HepG2 (cell line): Measurements from ENCODE around the gene BPI. TPM values are rescaled to one million over a fixed set of nuclear protein-coding genes. Genes with fewer than 3 reads are reported as not detected.

Source experiments
- ADNP ChIP-seq: sonication (generic); formaldehyde crosslinking; IDR thresholded peaks from 2 replicates; pipeline ENCODE4 v1.4.0; 2020; ENCODE audit warnings: missing genetic modification reagents
- ATM ChIP-seq: fragments of 450-650 bp; IDR thresholded peaks from 2 replicates; pipeline ENCODE4 v1.7.1; 2017; ENCODE audit warnings: mild to moderate bottlenecking, borderline replicate concordance
- JUN ChIP-seq: sonication (generic); formaldehyde crosslinking; IDR thresholded peaks from 2 replicates; pipeline ENCODE4 v1.4.0; 2020; ENCODE audit warnings: mild to moderate bottlenecking, missing genetic modification reagents
- MTA1 ChIP-seq: sonication (generic); formaldehyde crosslinking; IDR thresholded peaks from 2 replicates; pipeline ENCODE4 v1.4.0; 2020; ENCODE audit warnings: missing genetic modification reagents, mild to moderate bottlenecking, borderline replicate concordance
- RCOR2 ChIP-seq: IDR thresholded peaks from 2 replicates; pipeline ENCODE4 v1.6.1; 2016; ENCODE audit warnings: missing biosample characterization, missing genetic modification reagents
- SOX5 ChIP-seq: IDR thresholded peaks from 2 replicates; pipeline ENCODE4 v1.6.1; 2016; ENCODE audit warnings: borderline replicate concordance
- SSRP1 ChIP-seq: IDR thresholded peaks from 2 replicates; pipeline ENCODE4 v1.6.1; 2016; ENCODE audit warnings: control low read depth
- ZNF234 ChIP-seq: sonication (generic); formaldehyde crosslinking; conservative IDR thresholded peaks from 2 replicates; pipeline ENCODE4 v1.5.1; 2020; ENCODE audit warnings: mild to moderate bottlenecking, missing genetic modification reagents
- ZNF253 ChIP-seq: sonication (generic); formaldehyde crosslinking; IDR thresholded peaks from 2 replicates; pipeline ENCODE4 v1.8.0; 2022; ENCODE audit warnings: mild to moderate bottlenecking, missing genetic modification reagents, borderline replicate concordance
- ZNF263 ChIP-seq: sonication (generic); formaldehyde crosslinking; IDR thresholded peaks from 2 replicates; pipeline ENCODE4 v1.4.0; 2020; ENCODE audit warnings: missing genetic modification reagents
- ZNF317 ChIP-seq: sonication (generic); formaldehyde crosslinking; IDR thresholded peaks from 2 replicates; pipeline ENCODE4 v1.5.0; 2020; ENCODE audit warnings: mild to moderate bottlenecking, missing genetic modification reagents
- ZNF605 ChIP-seq: sonication (generic); formaldehyde crosslinking; IDR thresholded peaks from 2 replicates; pipeline ENCODE4 v1.8.0; 2022; ENCODE audit warnings: mild to moderate bottlenecking, missing genetic modification reagents
- ZNF747 ChIP-seq: sonication (generic); formaldehyde crosslinking; IDR thresholded peaks from 2 replicates; pipeline ENCODE4 v1.8.1; 2023; ENCODE audit warnings: missing genetic modification reagents, mild to moderate bottlenecking, borderline replicate concordance
- ZNF83 ChIP-seq: sonication (generic); formaldehyde crosslinking; IDR thresholded peaks from 2 replicates; pipeline ENCODE4 v1.4.0; 2020; ENCODE audit warnings: missing genetic modification reagents, mild to moderate bottlenecking, borderline replicate concordance
- ZNF883 ChIP-seq: sonication (generic); formaldehyde crosslinking; IDR thresholded peaks from 2 replicates; pipeline ENCODE4 v1.5.1; 2020; ENCODE audit warnings: mild to moderate bottlenecking, missing genetic modification reagents; ENCODE audit errors: not compliant biosample characterization
- polyA plus RNA-seq, 8 experiments: library from polyadenylated mRNA; depleted of rRNA in 3 of 8; stranded (reverse) in 7 of 8; unstranded in 1 of 8; fragments of >200 nt; fragmentation: Illumina TruSeq in 4 of 8; extraction: Trizol in 4 of 8; gene quantifications; 2 replicates each; pipeline versions ENCODE4 v1.2.1 to v1.2.3, GENCODE V29; 2011 to 2016; ENCODE audit warnings: low read depth in 4 of 8, missing spikeins in 1 of 8, mixed read lengths in 1 of 8; ENCODE audit not compliant: insufficient read depth in 1 of 8
- total RNA-seq, 5 experiments: library from RNA; depleted of rRNA; stranded (reverse); fragments of >200 nt; fragmentation: Illumina TruSeq; extraction: Trizol; gene quantifications; 2 replicates each; pipeline ENCODE4 v1.2.3, GENCODE V29; 2016; ENCODE audit warnings: low read depth in 1 of 5
- TF ChIP-seq, protein P1 (sequence below): sonication (generic); formaldehyde crosslinking; IDR thresholded peaks from 2 replicates; pipeline ENCODE4 v1.4.0; 2020; ENCODE audit warnings: mild to moderate bottlenecking, missing genetic modification reagents
- TF ChIP-seq, protein P2 (sequence below): sonication (generic); IDR thresholded peaks from 2 replicates; pipeline ENCODE4 v1.6.1; 2016; ENCODE audit warnings: low read depth, borderline replicate concordance
- TF ChIP-seq, protein P3 (sequence below): sonication (generic); formaldehyde crosslinking; IDR thresholded peaks from 2 replicates; pipeline ENCODE4 v1.4.0; 2020; ENCODE audit warnings: mild to moderate bottlenecking, low read depth, missing genetic modification reagents
- TF ChIP-seq, protein P4 (sequence below): sonication (generic); formaldehyde crosslinking; IDR thresholded peaks from 2 replicates; pipeline ENCODE4 v1.5.1; 2020; ENCODE audit warnings: missing genetic modification reagents, mild to moderate bottlenecking, borderline replicate concordance
- TF ChIP-seq, protein P5 (sequence below): sonication (generic); formaldehyde crosslinking; IDR thresholded peaks from 2 replicates; pipeline ENCODE4 v1.4.0; 2020; ENCODE audit warnings: mild to moderate bottlenecking, missing genetic modification reagents
- TF ChIP-seq, protein P6 (sequence below): sonication (generic); formaldehyde crosslinking; IDR thresholded peaks from 2 replicates; pipeline ENCODE4 v1.8.0; 2022; ENCODE audit warnings: mild to moderate bottlenecking, missing genetic modification reagents, borderline replicate concordance

Gene BPI
- total and polyA plus RNA-seq, 2 of the 13 experiments (the other 11 are each of a cell fraction or from before 2014, with no cell fraction given), result not detected

DNA sequence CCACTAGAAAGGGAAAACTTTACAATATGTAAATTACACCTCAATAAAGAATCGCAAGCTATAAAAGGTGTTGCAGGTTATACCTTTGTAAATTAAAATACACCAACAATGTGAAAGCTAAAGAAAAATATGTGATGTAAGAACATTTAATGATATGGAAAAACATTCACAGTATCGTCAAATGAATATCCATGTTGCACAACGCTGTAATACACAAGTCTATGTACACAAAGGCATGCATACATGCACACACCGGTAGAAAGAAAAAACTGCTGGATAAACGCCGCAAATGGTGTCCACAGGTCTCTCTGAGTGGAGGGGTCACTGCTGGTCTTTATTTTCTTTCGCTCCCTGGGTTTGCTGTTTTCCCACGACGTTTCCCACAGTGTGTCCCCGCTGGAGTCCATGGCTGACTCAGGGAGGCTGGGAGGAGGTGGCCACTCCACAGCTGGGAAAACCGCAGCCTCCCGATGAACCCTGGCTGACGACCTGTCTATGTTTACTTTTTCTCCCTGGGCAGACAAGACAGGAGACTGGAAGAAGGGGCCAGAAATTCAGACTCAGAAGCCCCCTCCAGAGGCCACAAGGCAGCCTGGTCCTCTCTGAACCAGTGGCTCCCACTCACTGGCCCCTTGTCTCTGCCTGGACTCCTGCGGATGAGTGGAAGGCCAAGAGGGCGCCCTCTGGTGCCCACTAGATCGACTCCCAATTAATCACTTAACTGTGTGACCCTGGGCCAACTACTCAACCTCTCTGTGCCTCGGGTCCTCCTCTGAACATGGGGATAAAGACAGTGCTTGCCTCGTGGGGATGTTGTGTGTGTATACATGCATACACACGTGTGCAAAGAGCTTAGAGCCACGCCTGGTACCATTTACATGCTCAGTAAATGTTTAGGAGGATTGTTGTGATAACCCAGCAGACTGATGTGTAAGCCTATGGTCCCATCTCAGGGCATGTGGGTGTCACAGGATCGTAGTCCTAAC, 12.8 kb upstream of the BPI start (continued):
- TF ChIP-seq, protein P1, sequence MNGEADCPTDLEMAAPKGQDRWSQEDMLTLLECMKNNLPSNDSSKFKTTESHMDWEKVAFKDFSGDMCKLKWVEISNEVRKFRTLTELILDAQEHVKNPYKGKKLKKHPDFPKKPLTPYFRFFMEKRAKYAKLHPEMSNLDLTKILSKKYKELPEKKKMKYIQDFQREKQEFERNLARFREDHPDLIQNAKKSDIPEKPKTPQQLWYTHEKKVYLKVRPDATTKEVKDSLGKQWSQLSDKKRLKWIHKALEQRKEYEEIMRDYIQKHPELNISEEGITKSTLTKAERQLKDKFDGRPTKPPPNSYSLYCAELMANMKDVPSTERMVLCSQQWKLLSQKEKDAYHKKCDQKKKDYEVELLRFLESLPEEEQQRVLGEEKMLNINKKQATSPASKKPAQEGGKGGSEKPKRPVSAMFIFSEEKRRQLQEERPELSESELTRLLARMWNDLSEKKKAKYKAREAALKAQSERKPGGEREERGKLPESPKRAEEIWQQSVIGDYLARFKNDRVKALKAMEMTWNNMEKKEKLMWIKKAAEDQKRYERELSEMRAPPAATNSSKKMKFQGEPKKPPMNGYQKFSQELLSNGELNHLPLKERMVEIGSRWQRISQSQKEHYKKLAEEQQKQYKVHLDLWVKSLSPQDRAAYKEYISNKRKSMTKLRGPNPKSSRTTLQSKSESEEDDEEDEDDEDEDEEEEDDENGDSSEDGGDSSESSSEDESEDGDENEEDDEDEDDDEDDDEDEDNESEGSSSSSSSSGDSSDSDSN (CRISPR knock-in tag), result peak; percentile 71
- TF ChIP-seq, protein P2, sequence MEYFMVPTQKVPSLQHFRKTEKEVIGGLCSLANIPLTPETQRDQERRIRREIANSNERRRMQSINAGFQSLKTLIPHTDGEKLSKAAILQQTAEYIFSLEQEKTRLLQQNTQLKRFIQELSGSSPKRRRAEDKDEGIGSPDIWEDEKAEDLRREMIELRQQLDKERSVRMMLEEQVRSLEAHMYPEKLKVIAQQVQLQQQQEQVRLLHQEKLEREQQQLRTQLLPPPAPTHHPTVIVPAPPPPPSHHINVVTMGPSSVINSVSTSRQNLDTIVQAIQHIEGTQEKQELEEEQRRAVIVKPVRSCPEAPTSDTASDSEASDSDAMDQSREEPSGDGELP, result peak; percentile 78
- TF ChIP-seq, protein P3, sequence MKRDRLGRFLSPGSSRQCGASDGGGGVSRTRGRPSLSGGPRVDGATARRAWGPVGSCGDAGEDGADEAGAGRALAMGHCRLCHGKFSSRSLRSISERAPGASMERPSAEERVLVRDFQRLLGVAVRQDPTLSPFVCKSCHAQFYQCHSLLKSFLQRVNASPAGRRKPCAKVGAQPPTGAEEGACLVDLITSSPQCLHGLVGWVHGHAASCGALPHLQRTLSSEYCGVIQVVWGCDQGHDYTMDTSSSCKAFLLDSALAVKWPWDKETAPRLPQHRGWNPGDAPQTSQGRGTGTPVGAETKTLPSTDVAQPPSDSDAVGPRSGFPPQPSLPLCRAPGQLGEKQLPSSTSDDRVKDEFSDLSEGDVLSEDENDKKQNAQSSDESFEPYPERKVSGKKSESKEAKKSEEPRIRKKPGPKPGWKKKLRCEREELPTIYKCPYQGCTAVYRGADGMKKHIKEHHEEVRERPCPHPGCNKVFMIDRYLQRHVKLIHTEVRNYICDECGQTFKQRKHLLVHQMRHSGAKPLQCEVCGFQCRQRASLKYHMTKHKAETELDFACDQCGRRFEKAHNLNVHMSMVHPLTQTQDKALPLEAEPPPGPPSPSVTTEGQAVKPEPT, result no peak
- TF ChIP-seq, protein P4, sequence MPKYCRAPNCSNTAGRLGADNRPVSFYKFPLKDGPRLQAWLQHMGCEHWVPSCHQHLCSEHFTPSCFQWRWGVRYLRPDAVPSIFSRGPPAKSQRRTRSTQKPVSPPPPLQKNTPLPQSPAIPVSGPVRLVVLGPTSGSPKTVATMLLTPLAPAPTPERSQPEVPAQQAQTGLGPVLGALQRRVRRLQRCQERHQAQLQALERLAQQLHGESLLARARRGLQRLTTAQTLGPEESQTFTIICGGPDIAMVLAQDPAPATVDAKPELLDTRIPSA (CRISPR knock-in tag), result no peak
- TF ChIP-seq SOX5 (peak; percentile 21; the same call in 1 of the 2 replicates), ZNF317 (0 out of 2 replicates have a peak, but pooled peaks have one; percentile 60), JUN (no peak), ZNF883 (CRISPR knock-in tag) (no peak), ZNF83 (CRISPR knock-in tag) (0 out of 2 replicates have a peak, but pooled peaks have one; percentile 25), ZNF747 (no peak), SSRP1 (no peak), ZNF253 (CRISPR knock-in tag) (no peak), ZNF263 (CRISPR knock-in tag) (0 out of 2 replicates have a peak, but pooled peaks have one; percentile 30), ADNP (CRISPR knock-in tag) (peak; percentile 87), MTA1 (0 out of 2 replicates have a peak, but pooled peaks have one; percentile 32), ZNF234 (CRISPR knock-in tag) (0 out of 2 replicates have a peak, but pooled peaks have one; percentile 53), RCOR2 (CRISPR knock-in tag) (peak; percentile 83), ATM (no peak), ZNF605 (CRISPR knock-in tag) (peak; percentile 87; the same call in 1 of the 2 replicates)
- TF ChIP-seq, protein P5, sequence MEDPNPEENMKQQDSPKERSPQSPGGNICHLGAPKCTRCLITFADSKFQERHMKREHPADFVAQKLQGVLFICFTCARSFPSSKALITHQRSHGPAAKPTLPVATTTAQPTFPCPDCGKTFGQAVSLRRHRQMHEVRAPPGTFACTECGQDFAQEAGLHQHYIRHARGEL (CRISPR knock-in tag), result no peak
- TF ChIP-seq, protein P6, sequence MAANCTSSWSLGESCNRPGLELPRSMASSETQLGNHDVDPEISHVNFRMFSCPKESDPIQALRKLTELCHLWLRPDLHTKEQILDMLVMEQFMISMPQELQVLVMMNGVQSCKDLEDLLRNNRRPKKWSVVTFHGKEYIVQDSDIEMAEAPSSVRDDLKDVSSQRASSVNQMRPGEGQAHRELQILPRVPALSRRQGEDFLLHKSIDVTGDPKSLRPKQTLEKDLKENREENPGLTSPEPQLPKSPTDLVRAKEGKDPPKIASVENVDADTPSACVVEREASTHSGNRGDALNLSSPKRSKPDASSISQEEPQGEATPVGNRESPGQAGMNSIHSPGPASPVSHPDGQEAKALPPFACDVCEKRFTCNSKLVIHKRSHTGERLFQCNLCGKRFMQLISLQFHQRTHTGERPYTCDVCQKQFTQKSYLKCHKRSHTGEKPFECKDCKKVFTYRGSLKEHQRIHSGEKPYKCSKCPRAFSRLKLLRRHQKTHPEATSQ (CRISPR knock-in tag), result no peak
